HG02571 (cell line): ENCODE data around the gene FGFBP2.

Experiments
- ATAC-seq: cut with Tn5 transposase; IDR thresholded peaks from one replicate; pipeline ENCODE4 v1.9.1; 2021; ENCODE audit warnings: mild to moderate bottlenecking, moderate library complexity; ENCODE audit not compliant: unreplicated experiment

The FGFBP2 gene

GRCh38 chr4:15968551-15969300 is 5.8 kb upstream of the FGFBP2 start:
- ATAC-seq: no peak

- ATAC-seq: no peak
Measured at GRCh38 chr4:15965325-15965724, 2.4 kb upstream of the FGFBP2 start.

- ATAC-seq: no peak
Measured at GRCh38 chr4:15964159-15964558, 1.2 kb upstream of the FGFBP2 start.

- ATAC-seq: peak; percentile 88
Measured at GRCh38 chr4:15963576-15963975, 601 bp upstream of the FGFBP2 start.

GRCh38 chr4:15961781-15962510 is 1.0 kb downstream of the FGFBP2 start:
- ATAC-seq: no peak

- no peak for ATAC-seq
Measured at GRCh38 chr4:15958562-15958961, 4.4 kb downstream of the FGFBP2 start.

- ATAC-seq: peak; percentile 91
Measured at GRCh38 chr4:15956179-15956850, 6.7 kb downstream of the FGFBP2 start.

GRCh38 chr4:15955670-15956069 is 7.3 kb downstream of the FGFBP2 start:
- ATAC-seq: no peak

GRCh38 chr4:15953625-15954024 is 9.3 kb downstream of the FGFBP2 start:
- no peak for ATAC-seq

- ATAC-seq: no peak
Measured at GRCh38 chr4:15951781-15952180, 11.2 kb downstream of the FGFBP2 start.

GRCh38 chr4:15948826-15949225 is 14.1 kb downstream of the FGFBP2 start:
- no peak for ATAC-seq

- ATAC-seq: no peak
Measured at GRCh38 chr4:15947684-15948083, 15.3 kb downstream of the FGFBP2 start.

- ATAC-seq: no peak
Measured at GRCh38 chr4:15945516-15945915, 17.5 kb downstream of the FGFBP2 start.

- no peak for ATAC-seq
Measured at GRCh38 chr4:15944895-15945294, 18.1 kb downstream of the FGFBP2 start.

GRCh38 chr4:15942283-15942682 is 20.7 kb downstream of the FGFBP2 start:
- ATAC-seq: no peak

GRCh38 chr4:15938640-15939039 is 24.3 kb downstream of the FGFBP2 start, which contains the start of gene FGFBP1:
TSS of gene FGFBP1 (minus strand) at chr4:15938740. CDS start at chr4:15936632, 2,108 bp downstream.
- no peak for ATAC-seq

GRCh38 chr4:15938182-15938581 is 24.8 kb downstream of the FGFBP2 start:
- no peak for ATAC-seq

GRCh38 chr4:15936495-15936894 is 26.5 kb downstream of the FGFBP2 start:
- no peak for ATAC-seq

- ATAC-seq: no peak
Measured at GRCh38 chr4:15935504-15936402, 27.2 kb downstream of the FGFBP2 start.

GRCh38 chr4:15934259-15934658 is 28.7 kb downstream of the FGFBP2 start:
- no peak for ATAC-seq
